ENCODE data around the gene CENPS. TPM values are rescaled to one million over a fixed set of nuclear protein-coding genes. Genes with fewer than 3 reads are reported as not detected.

CENPS gene
- total and polyA plus RNA-seq, 2 of the 13 experiments (the other 11 are each of a cell fraction or from before 2014, with no cell fraction given): 3.3 to 22.0 TPM

DNA sequence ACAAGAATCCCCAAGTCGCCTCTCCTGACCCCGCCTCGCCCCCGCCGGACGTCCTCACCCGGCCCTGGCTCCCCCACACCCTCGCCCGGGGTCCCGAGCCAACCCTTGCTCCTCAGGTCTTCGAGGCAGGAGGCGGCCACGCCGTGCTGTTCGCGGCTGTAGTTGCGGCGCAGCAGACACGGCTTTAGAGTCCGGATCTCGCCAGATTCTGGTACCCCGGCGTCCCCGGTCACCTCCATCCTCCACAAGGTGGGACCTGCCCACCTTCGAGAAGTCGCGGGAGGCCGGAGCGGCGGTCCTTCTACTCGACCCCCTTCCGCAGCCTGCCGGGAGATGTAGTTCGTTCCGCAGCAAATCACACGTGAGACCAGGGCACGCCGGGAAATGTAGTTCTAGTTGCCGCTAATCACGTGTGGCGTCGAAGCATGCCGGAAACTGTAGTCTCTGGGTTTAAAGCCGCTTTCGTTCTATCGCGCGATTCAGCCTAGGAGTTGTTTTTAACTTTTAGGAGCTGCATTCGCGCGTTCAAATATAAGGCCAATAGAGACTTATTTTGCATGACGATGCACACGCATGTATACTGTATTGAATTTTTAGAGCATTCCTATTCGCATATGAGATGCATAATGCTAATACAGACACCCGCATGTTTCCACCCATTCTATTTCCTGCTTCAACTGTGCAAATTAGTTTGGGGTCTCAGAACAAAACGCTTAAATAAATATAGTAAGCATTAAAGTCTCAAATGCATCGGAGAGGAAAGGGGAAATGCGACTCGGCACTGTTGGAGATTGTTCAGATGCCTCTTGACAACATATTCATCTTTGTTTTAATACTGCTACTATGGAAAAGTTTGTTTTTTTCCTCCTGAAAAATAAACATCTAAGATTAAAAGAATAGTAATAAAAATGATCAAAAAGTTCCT is 42.2 kb downstream of the CENPS start, which contains the start of gene DFFA (continued):
- TF ChIP-seq, protein P1, sequence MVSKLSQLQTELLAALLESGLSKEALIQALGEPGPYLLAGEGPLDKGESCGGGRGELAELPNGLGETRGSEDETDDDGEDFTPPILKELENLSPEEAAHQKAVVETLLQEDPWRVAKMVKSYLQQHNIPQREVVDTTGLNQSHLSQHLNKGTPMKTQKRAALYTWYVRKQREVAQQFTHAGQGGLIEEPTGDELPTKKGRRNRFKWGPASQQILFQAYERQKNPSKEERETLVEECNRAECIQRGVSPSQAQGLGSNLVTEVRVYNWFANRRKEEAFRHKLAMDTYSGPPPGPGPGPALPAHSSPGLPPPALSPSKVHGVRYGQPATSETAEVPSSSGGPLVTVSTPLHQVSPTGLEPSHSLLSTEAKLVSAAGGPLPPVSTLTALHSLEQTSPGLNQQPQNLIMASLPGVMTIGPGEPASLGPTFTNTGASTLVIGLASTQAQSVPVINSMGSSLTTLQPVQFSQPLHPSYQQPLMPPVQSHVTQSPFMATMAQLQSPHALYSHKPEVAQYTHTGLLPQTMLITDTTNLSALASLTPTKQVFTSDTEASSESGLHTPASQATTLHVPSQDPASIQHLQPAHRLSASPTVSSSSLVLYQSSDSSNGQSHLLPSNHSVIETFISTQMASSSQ (IDR thresholded peaks at IDR 0.05; ENCODE audit: low read depth): no peak
- TF ChIP-seq, protein P1 (CRISPR knock-in tag; IDR thresholded peaks at IDR 0.05; ENCODE audit: borderline replicate concordance): 0 out of 2 replicates have a peak, but pooled peaks have one; percentile 52
- no peak for TF ChIP-seq ZNF432 (CRISPR knock-in tag; IDR thresholded peaks at IDR 0.05; ENCODE audit: borderline replicate concordance)
- no peak for TF ChIP-seq ZNF446 (CRISPR knock-in tag; IDR thresholded peaks at IDR 0.05)
- TF ChIP-seq, protein P2, sequence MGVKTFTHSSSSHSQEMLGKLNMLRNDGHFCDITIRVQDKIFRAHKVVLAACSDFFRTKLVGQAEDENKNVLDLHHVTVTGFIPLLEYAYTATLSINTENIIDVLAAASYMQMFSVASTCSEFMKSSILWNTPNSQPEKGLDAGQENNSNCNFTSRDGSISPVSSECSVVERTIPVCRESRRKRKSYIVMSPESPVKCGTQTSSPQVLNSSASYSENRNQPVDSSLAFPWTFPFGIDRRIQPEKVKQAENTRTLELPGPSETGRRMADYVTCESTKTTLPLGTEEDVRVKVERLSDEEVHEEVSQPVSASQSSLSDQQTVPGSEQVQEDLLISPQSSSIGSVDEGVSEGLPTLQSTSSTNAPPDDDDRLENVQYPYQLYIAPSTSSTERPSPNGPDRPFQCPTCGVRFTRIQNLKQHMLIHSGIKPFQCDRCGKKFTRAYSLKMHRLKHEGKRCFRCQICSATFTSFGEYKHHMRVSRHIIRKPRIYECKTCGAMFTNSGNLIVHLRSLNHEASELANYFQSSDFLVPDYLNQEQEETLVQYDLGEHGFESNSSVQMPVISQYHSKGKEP (CRISPR knock-in tag; IDR thresholded peaks at IDR 0.05): peak; percentile 59; the same call in 1 of the 2 replicates
- TF ChIP-seq, protein P3, sequence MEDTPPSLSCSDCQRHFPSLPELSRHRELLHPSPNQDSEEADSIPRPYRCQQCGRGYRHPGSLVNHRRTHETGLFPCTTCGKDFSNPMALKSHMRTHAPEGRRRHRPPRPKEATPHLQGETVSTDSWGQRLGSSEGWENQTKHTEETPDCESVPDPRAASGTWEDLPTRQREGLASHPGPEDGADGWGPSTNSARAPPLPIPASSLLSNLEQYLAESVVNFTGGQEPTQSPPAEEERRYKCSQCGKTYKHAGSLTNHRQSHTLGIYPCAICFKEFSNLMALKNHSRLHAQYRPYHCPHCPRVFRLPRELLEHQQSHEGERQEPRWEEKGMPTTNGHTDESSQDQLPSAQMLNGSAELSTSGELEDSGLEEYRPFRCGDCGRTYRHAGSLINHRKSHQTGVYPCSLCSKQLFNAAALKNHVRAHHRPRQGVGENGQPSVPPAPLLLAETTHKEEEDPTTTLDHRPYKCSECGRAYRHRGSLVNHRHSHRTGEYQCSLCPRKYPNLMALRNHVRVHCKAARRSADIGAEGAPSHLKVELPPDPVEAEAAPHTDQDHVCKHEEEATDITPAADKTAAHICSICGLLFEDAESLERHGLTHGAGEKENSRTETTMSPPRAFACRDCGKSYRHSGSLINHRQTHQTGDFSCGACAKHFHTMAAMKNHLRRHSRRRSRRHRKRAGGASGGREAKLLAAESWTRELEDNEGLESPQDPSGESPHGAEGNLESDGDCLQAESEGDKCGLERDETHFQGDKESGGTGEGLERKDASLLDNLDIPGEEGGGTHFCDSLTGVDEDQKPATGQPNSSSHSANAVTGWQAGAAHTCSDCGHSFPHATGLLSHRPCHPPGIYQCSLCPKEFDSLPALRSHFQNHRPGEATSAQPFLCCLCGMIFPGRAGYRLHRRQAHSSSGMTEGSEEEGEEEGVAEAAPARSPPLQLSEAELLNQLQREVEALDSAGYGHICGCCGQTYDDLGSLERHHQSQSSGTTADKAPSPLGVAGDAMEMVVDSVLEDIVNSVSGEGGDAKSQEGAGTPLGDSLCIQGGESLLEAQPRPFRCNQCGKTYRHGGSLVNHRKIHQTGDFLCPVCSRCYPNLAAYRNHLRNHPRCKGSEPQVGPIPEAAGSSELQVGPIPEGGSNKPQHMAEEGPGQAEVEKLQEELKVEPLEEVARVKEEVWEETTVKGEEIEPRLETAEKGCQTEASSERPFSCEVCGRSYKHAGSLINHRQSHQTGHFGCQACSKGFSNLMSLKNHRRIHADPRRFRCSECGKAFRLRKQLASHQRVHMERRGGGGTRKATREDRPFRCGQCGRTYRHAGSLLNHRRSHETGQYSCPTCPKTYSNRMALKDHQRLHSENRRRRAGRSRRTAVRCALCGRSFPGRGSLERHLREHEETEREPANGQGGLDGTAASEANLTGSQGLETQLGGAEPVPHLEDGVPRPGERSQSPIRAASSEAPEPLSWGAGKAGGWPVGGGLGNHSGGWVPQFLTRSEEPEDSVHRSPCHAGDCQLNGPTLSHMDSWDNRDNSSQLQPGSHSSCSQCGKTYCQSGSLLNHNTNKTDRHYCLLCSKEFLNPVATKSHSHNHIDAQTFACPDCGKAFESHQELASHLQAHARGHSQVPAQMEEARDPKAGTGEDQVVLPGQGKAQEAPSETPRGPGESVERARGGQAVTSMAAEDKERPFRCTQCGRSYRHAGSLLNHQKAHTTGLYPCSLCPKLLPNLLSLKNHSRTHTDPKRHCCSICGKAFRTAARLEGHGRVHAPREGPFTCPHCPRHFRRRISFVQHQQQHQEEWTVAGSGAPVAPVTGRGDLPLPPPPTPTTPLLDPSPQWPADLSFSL (CRISPR knock-in tag; IDR thresholded peaks at IDR 0.05): no peak
- TF ChIP-seq ZFYVE20 (CRISPR knock-in tag; IDR thresholded peaks at IDR 0.05; ENCODE audit: borderline replicate concordance, low read depth): no peak
- peak; percentile 97 for TF ChIP-seq ZBTB7A (CRISPR knock-in tag; IDR thresholded peaks at IDR 0.05)
- TF ChIP-seq JUNB (CRISPR knock-in tag; IDR thresholded peaks at IDR 0.05; ENCODE audit: borderline replicate concordance): no peak
- no peak for TF ChIP-seq RORA (CRISPR knock-in tag; IDR thresholded peaks at IDR 0.05)
- no peak for TF ChIP-seq CCAR2 (optimal IDR thresholded peaks at IDR 0.05; ENCODE audit: low read depth, low read length)
- TF ChIP-seq NCOA1 (CRISPR knock-in tag; IDR thresholded peaks at IDR 0.05): peak; percentile 93
- TF ChIP-seq, protein P4, sequence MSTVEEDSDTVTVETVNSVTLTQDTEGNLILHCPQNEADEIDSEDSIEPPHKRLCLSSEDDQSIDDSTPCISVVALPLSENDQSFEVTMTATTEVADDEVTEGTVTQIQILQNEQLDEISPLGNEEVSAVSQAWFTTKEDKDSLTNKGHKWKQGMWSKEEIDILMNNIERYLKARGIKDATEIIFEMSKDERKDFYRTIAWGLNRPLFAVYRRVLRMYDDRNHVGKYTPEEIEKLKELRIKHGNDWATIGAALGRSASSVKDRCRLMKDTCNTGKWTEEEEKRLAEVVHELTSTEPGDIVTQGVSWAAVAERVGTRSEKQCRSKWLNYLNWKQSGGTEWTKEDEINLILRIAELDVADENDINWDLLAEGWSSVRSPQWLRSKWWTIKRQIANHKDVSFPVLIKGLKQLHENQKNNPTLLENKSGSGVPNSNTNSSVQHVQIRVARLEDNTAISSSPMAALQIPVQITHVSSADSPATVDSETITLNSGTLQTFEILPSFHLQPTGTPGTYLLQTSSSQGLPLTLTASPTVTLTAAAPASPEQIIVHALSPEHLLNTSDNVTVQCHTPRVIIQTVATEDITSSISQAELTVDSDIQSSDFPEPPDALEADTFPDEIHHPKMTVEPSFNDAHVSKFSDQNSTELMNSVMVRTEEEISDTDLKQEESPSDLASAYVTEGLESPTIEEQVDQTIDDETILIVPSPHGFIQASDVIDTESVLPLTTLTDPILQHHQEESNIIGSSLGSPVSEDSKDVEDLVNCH (CRISPR knock-in tag; IDR thresholded peaks at IDR 0.05): no peak
